Right atrium auricular region (tissue), 2 donors: Measurements from ENCODE around the gene MED22. TPM values are rescaled to one million over a fixed set of nuclear protein-coding genes. Genes with fewer than 3 reads are reported as not detected.
"Not testable (repeated sequence)": the region's sequence is repeated elsewhere in the genome, so short reads cannot be mapped to it uniquely, and the experiment has no call there.

Experiments
- DNase-seq: peaks from one replicate; pipeline ENCODE4 v3.0.0-alpha.2; 2019; ENCODE audit warnings: low spot score
- H3K27ac ChIP-seq, 2 donors: fragments of 200-600 bp; sonication (generic); 1 replicate in 1 of 2; 2 replicates in 1 of 2; pipeline ENCODE4 v1.5.1; 2016 to 2019
- H3K27me3 ChIP-seq, 2 donors: fragments of 200-600 bp; sonication (generic); one replicate each; pipeline versions ENCODE4 v1.5.1 to v1.6.0; 2017 to 2019
- H3K36me3 ChIP-seq: fragments of 200-600 bp; sonication (generic); one replicate; pipeline ENCODE4 v1.5.1; 2016
- H3K4me1 ChIP-seq, 2 donors: fragments of 200-600 bp; sonication (generic); one replicate each; pipeline versions ENCODE4 v1.5.1 to v1.6.0; 2017 to 2019
- H3K4me3 ChIP-seq, 2 donors: fragments of 200-600 bp; sonication (generic); 1 replicate in 1 of 2; 2 replicates in 1 of 2; pipeline ENCODE4 v1.5.1; 2017 to 2019; ENCODE audit warnings: mild to moderate bottlenecking in 1 of 2, moderate library complexity in 1 of 2
- H3K9me3 ChIP-seq, 2 donors: fragments of 200-600 bp; sonication (generic); one replicate each; pipeline ENCODE4 v1.5.1; 2019
- total RNA-seq, 2 donors: library from RNA; depleted of rRNA; stranded (reverse); fragments of >200 nt; gene quantifications; one replicate each; pipeline ENCODE4 v1.1.0, GENCODE V29; 2016
- TF ChIP-seq, protein P1 (sequence below), 2 donors: fragments of 200-600 bp; sonication (generic); IDR thresholded peaks; one replicate each; pipeline ENCODE4 v1.5.1; 2019; ENCODE audit warnings: antibody characterized with exemption in 2 of 2

MED22 gene
- total RNA-seq, 2 donors from 2014 or later, result 15.1 to 24.6 TPM

GRCh38 chr9:133341369-133342068 lies 6.4 kb downstream of the MED22 start:
- Histone ChIP-seq H3K36me3 (peaks cover 41% of the 10 kb centered on the region), H3K4me1 (peaks cover 0 to 19% of the 10 kb centered on the region in 2 donors), H3K27me3 (no peaks in the 10 kb centered on the region), H3K9me3 (no peaks in the 10 kb centered on the region), H3K27ac (peak overlapping the region in 1 of 2 donors; percentile 16), H3K4me3 (no peak overlapping the region)
- TF ChIP-seq, protein P1, sequence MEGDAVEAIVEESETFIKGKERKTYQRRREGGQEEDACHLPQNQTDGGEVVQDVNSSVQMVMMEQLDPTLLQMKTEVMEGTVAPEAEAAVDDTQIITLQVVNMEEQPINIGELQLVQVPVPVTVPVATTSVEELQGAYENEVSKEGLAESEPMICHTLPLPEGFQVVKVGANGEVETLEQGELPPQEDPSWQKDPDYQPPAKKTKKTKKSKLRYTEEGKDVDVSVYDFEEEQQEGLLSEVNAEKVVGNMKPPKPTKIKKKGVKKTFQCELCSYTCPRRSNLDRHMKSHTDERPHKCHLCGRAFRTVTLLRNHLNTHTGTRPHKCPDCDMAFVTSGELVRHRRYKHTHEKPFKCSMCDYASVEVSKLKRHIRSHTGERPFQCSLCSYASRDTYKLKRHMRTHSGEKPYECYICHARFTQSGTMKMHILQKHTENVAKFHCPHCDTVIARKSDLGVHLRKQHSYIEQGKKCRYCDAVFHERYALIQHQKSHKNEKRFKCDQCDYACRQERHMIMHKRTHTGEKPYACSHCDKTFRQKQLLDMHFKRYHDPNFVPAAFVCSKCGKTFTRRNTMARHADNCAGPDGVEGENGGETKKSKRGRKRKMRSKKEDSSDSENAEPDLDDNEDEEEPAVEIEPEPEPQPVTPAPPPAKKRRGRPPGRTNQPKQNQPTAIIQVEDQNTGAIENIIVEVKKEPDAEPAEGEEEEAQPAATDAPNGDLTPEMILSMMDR (IDR thresholded peaks at IDR 0.05), result no peak
- peak; percentile 66 for DNase-seq

- H3K27ac ChIP-seq, result peak overlapping the region in 1 of 2 donors; percentile 16
- H3K4me3 ChIP-seq, result no peak overlapping the region
- H3K27me3 ChIP-seq, result no peaks in the 10 kb centered on the region
- no peaks in the 10 kb centered on the region for H3K9me3 ChIP-seq
- peaks cover 41% of the 10 kb centered on the region for H3K36me3 ChIP-seq
- DNase-seq, result no peak
- H3K4me1 ChIP-seq, result peaks cover 0 to 17% of the 10 kb centered on the region in 2 donors
- TF ChIP-seq, protein P1 (IDR thresholded peaks at IDR 0.05), result no peak
These were observed 7.0 kb downstream of the MED22 start for GRCh38 chr9:133340916-133341315.

- Histone ChIP-seq H3K4me3 (no peak overlapping the region), H3K4me1 (peaks cover 0 to 19% of the 10 kb centered on the region in 2 donors), H3K27me3 (no peaks in the 10 kb centered on the region), H3K27ac (no peak overlapping the region), H3K9me3 (no peaks in the 10 kb centered on the region), H3K36me3 (peaks cover 41% of the 10 kb centered on the region)
- TF ChIP-seq, protein P1 (IDR thresholded peaks at IDR 0.05), result no peak
- DNase-seq, result no peak
These were observed 7.7 kb downstream of the MED22 start for GRCh38 chr9:133340256-133340655.

DNA sequence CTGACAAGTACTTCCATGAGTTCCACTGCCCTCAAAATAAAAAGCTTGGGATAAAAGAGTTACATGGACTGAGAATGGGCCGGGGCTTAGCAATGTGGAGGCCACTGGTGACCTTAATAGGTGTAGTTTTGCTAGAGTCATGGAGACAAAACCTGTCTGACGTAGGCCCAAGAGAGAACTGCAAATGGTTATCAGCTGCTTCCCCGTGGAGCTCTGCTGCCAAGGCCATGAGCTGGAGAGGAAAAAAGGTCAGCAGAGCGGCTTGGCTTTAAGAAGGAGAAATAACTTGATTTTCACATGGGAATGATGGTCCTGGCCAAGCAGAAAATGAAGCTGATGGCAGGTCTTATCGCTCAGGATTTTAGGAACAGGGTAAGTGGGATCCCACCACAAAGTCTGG lies 8.3 kb downstream of the MED22 start:
- no peak for DNase-seq
- Histone ChIP-seq H3K27ac (no peak overlapping the region), H3K27me3 (no peaks in the 10 kb centered on the region), H3K4me3 (no peak overlapping the region), H3K4me1 (peaks cover 0 to 25% of the 10 kb centered on the region in 2 donors), H3K36me3 (peaks cover 37% of the 10 kb centered on the region), H3K9me3 (no peaks in the 10 kb centered on the region)
- TF ChIP-seq, protein P1 (IDR thresholded peaks at IDR 0.05), result no peak

DNA sequence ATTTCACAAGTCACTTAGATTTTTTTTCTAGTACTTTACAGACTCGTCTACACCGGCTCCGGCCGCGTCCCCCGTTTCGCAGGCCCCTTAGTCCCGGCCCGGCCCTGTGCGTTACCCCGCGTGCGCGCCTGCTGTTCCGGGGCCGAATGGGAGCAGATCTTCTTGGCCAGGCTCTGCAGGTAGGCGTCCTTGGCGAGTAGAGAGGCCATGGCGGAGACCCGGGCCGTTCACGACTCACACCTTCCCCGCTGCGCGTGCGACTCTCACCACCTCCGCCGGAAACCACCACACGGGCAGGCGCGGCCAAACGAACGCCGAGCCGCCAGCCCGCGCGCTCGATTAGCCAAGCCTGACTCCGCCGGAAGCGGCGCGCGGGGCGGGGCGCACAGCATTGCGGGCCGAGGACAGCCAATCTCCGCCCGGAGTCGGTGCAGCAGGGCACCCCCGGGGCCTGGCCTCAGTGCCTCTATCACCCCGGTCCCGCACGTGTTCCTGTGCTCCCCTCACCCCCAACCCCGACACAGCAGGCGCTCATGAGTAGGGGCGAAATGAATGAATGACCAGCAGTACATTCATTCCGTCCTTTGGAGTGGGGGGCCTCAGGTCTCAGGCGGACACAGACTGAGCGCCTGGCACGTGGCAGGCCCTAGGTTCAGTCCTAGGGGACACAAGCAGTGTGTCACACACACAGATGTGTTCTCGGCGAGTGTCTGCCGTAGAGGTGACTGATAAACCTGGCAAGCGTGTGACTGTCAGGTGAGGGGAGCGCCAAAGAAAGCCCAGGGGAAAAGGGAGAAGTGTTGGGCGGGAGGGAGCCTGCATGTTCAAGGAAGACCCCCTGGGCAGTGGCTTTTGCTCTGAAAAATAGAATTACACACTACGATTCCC lies 11.8 kb downstream of the MED22 start, which contains the start of gene SURF6:
Gene SURF6, minus strand, starts transcription at position 265 of the 888 bp plus-strand sequence. Its CDS starts 56 bp downstream, at position 209.
- peaks cover 38% of the 10 kb centered on the region for H3K36me3 ChIP-seq
- peak within 1 kb of the TSS; percentile 80 to 85 for H3K4me3 ChIP-seq
- TF ChIP-seq, protein P1 (IDR thresholded peaks at IDR 0.05), result no peak
- H3K27ac ChIP-seq, result peak within 1 kb of the TSS; percentile 64 to 68
- peaks cover 0 to 39% of the 10 kb centered on the region in 2 donors for H3K4me1 ChIP-seq
- peak; percentile 89 for DNase-seq
- no peaks in the 10 kb centered on the region for H3K27me3 ChIP-seq
- no peaks in the 10 kb centered on the region for H3K9me3 ChIP-seq

DNA sequence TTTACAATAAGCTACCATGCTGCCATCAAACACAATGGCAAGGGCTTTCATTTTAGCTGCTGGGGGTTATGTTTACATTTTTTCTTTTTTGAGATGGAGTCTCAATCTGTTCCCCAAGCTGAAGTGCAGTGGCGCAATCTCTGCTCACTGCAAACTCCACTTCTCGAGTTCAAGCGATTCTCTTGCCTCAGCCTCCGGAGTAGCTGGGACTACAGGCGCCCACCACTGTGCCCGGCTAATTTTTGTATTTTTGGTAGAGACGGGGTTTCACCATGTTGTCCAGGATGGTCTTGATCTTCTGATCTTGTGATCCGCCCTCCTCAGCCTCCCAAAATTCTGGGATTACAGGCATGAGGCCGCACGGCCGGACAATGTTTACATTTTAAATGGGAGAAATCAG lies 13.0 kb downstream of the MED22 start:
- DNase-seq, H3K27ac ChIP-seq, H3K27me3 ChIP-seq, H3K9me3 ChIP-seq: not testable (repeated sequence)
- peaks cover 44% of the 10 kb centered on the region for H3K36me3 ChIP-seq
- H3K4me3 ChIP-seq, result peak overlapping the region; percentile 80 to 85
- peaks cover 0 to 36% of the 10 kb centered on the region in 2 donors for H3K4me1 ChIP-seq
